ENCODE measurements around the gene FBP1. TPM values are rescaled to one million over a fixed set of nuclear protein-coding genes. Genes with fewer than 3 reads are reported as not detected.
A peak's percentile ranks its signal among the peaks of the same experiment; 100 is the strongest.

FBP1 gene
- polyA plus RNA-seq, 3 donors = 82.2 to 95.5 (median 84.4) TPM

DNA sequence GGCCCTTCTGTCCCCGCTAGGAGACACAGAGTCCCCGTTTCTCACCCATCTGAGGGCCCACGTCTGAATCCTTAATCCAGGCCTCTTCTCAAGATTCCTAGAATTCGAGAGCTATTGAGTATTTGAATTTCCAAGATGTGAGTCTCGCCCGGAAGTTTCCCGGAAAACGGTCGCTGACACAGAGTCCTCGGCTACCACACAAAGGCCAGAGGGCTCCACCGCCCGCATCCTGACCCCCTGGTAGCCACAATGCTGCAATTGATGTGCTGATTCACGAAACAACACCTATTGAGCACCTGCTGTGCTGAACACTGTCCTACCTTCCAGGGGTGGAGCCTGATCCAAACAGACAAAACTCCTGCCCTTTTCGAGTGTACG, 670 bp upstream of the FBP1 start:
- Histone ChIP-seq H3K9ac (ENCODE audit: insufficient read depth, low read length, poor library complexity, severe bottlenecking) (peak overlapping the region; percentile 85), H3K27ac (ENCODE audit: low read depth in 1 of 2, low read length in 2 of 2) (peak overlapping the region; percentile 90), H3K4me2 (replicated peaks; ENCODE audit: extremely low read depth, low read length, poor library complexity, severe bottlenecking) (peak overlapping the region; percentile 69), H3K4me3 (replicated peaks in 1 of 3; ENCODE audit: low read depth in 2 of 3, low read length in 3 of 3) (peak overlapping the region in 2 of 3 experiments; percentile 77 to 78), H3K4me1 (ENCODE audit: control insufficient read depth in 1 of 2, insufficient read depth in 2 of 2, low read length in 2 of 2) (peaks cover 55 to 73% of the 10 kb centered on the region in 2 donors), H3K27me3 (ENCODE audit: control insufficient read depth in 2 of 2, insufficient read depth in 2 of 2, low read length in 2 of 2) (no peaks in the 10 kb centered on the region), H2AFZ (ENCODE audit: insufficient read depth, low read depth, low read length, poor library complexity, severe bottlenecking) (peak overlapping the region; percentile 70), H3K36me3 (replicated peaks in 1 of 2; ENCODE audit: control insufficient read depth in 1 of 2, insufficient read depth in 2 of 2, low read length in 2 of 2) (peaks cover 0 to 9% of the 10 kb centered on the region in 2 donors), H3K9me3 (replicated peaks in 1 of 2; ENCODE audit: control insufficient read depth in 1 of 2, insufficient read depth in 1 of 2, low read length in 2 of 2) (no peaks in the 10 kb centered on the region), H4K20me1 (ENCODE audit: insufficient read depth, low read length) (no peaks in the 10 kb centered on the region), H3K79me2 (ENCODE audit: insufficient read depth, low read length) (peaks cover 28% of the 10 kb centered on the region)
- WGBS (ENCODE audit: insufficient coverage) = 10% methylated on average over 12 of the region's 15 CpGs
- peaks cover 11 to 18% of the 10 kb centered on the region in 2 donors for H3K36me3 Mint-ChIP-seq
- H3K4me1 Mint-ChIP-seq = peaks cover 75% of the 10 kb centered on the region
- H3K4me3 Mint-ChIP-seq = peak overlapping the region; percentile 99
- peaks cover 0 to 9% (median 3%) of the 10 kb centered on the region in 3 donors for H3K27me3 Mint-ChIP-seq (ENCODE audit: low read depth in 3 of 3)
- intact Hi-C loops (cut with micrococcal nuclease) = loop anchor here in 1 of 2 donors (2.0 kb wide), 1 partner anchor 15 kb away; no protein-coding TSS in a partner anchor
- TF ChIP-seq, protein P1, sequence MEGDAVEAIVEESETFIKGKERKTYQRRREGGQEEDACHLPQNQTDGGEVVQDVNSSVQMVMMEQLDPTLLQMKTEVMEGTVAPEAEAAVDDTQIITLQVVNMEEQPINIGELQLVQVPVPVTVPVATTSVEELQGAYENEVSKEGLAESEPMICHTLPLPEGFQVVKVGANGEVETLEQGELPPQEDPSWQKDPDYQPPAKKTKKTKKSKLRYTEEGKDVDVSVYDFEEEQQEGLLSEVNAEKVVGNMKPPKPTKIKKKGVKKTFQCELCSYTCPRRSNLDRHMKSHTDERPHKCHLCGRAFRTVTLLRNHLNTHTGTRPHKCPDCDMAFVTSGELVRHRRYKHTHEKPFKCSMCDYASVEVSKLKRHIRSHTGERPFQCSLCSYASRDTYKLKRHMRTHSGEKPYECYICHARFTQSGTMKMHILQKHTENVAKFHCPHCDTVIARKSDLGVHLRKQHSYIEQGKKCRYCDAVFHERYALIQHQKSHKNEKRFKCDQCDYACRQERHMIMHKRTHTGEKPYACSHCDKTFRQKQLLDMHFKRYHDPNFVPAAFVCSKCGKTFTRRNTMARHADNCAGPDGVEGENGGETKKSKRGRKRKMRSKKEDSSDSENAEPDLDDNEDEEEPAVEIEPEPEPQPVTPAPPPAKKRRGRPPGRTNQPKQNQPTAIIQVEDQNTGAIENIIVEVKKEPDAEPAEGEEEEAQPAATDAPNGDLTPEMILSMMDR (IDR thresholded peaks at IDR 0.05) = no peak
- no peaks in the 10 kb centered on the region for H3K9me3 Mint-ChIP-seq
- DNase-seq = no peak
- peak overlapping the region; percentile 97 to 99 (median 98) for H3K27ac Mint-ChIP-seq

DNA sequence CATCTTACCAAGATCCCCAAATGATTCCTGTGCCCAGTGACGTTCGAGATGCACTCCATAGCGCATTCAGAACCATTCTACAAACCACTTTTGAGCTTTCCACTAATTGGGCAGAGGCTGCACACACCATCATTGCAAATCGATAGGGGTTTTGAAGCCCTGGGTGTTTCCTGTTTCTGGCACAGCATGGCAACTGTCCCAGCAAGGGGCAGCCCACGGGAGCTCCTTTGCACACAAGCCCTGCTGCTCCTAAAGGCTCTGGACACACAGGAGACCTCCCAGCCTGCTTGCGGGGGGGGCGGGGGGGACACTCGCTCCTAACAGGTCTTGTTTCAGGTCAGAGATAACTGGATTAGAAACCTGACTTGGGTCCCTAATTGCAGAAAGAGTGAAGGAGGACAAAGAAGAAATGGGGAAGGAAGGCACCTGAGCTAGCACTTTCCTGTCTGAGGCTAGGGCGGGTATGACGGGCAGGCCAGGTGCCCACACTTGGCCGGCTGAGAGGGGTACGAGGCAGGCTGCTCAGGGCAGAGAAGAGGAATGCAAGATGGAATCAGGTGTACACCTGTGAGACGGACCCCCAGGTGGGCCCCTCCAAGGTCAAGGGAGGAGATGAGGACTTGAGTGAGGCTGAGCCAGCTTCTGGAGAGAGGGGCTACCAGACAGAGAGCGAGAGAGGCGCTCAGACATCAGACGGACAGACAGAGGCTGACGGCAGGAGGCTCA, 820 bp downstream of the FBP1 start:
- Histone ChIP-seq H3K36me3 (replicated peaks in 1 of 2; ENCODE audit: control insufficient read depth in 1 of 2, insufficient read depth in 2 of 2, low read length in 2 of 2) (peaks cover 0 to 9% of the 10 kb centered on the region in 2 donors), H4K20me1 (ENCODE audit: insufficient read depth, low read length) (no peaks in the 10 kb centered on the region), H3K27me3 (ENCODE audit: control insufficient read depth in 2 of 2, insufficient read depth in 2 of 2, low read length in 2 of 2) (no peaks in the 10 kb centered on the region), H3K4me2 (replicated peaks; ENCODE audit: extremely low read depth, low read length, poor library complexity, severe bottlenecking) (peak overlapping the region; percentile 69), H3K4me3 (replicated peaks in 1 of 3; ENCODE audit: low read depth in 2 of 3, low read length in 3 of 3) (peak overlapping the region; percentile 75 to 78 (median 77)), H3K9ac (ENCODE audit: insufficient read depth, low read length, poor library complexity, severe bottlenecking) (peak overlapping the region; percentile 85), H3K27ac (ENCODE audit: low read depth in 1 of 2, low read length in 2 of 2) (peak overlapping the region; percentile 90), H3K79me2 (ENCODE audit: insufficient read depth, low read length) (peaks cover 36% of the 10 kb centered on the region), H3K9me3 (replicated peaks in 1 of 2; ENCODE audit: control insufficient read depth in 1 of 2, insufficient read depth in 1 of 2, low read length in 2 of 2) (no peaks in the 10 kb centered on the region), H3K4me1 (ENCODE audit: control insufficient read depth in 1 of 2, insufficient read depth in 2 of 2, low read length in 2 of 2) (peaks cover 50 to 59% of the 10 kb centered on the region in 2 donors), H2AFZ (ENCODE audit: insufficient read depth, low read depth, low read length, poor library complexity, severe bottlenecking) (peak overlapping the region; percentile 70)
- WGBS (ENCODE audit: insufficient coverage) = 45% methylated on average over 16 of the region's 17 CpGs
- peaks cover 0 to 6% (median 2%) of the 10 kb centered on the region in 3 donors for H3K27me3 Mint-ChIP-seq (ENCODE audit: low read depth in 3 of 3)
- intact Hi-C loops (cut with micrococcal nuclease) = loop anchor here in 1 of 2 donors (2.0 kb wide), 1 partner anchor 16 kb away; no protein-coding TSS in a partner anchor
- no peaks in the 10 kb centered on the region for H3K9me3 Mint-ChIP-seq
- H3K4me1 Mint-ChIP-seq = peaks cover 62% of the 10 kb centered on the region
- TF ChIP-seq, protein P1 (IDR thresholded peaks at IDR 0.05) = no peak
- peak overlapping the region; percentile 97 to 99 (median 98) for H3K27ac Mint-ChIP-seq
- DNase-seq = peak in 2 of 3 donors; percentile 8 to 18
- peaks cover 20 to 24% of the 10 kb centered on the region in 2 donors for H3K36me3 Mint-ChIP-seq
- peak overlapping the region; percentile 99 for H3K4me3 Mint-ChIP-seq
